H1 (cell line): ENCODE results near the gene CERT1. TPM values are rescaled to one million over a fixed set of nuclear protein-coding genes. Genes with fewer than 3 reads are reported as not detected.

Experiments used
- CTCF ChIA-PET: fragments of 300-600 bp; sonication (Branson Sonifier 250); formaldehyde crosslinking; loops from one replicate; lab custom pipeline; 2021; ENCODE audit not compliant: partially characterized antibody; lab: Charles Lee
- POLR2A ChIA-PET: fragments of 300-600 bp; sonication (Branson Sonifier 250); formaldehyde crosslinking; loops from one replicate; lab custom pipeline; 2021; ENCODE audit warnings: inconsistent platforms; ENCODE audit not compliant: partially characterized antibody; lab: Charles Lee
- DNase-seq, 2 experiments: peaks; one replicate each; pipeline versions ENCODE4 v3.0.0 to v3.0.0-alpha.2; 2010 to 2022; ENCODE audit warnings: low spot score in 2 of 2, low read depth in 1 of 2, mixed read lengths in 1 of 2
- FAIRE-seq: peaks from 2 replicates; lab custom pipeline; 2011; peaks lifted over from hg19 to GRCh38; lab: Jason Lieb, UNC
- H2AFZ ChIP-seq: 2 replicates; pipeline ENCODE4 v1.8.1; 2012; ENCODE audit warnings: low read length, inconsistent platforms
- H2AK5ac ChIP-seq: 2 replicates; pipeline ENCODE4 v1.6.1; 2013; ENCODE audit warnings: low read depth, low read length
- H2BK120ac ChIP-seq: replicated peaks from 2 replicates; pipeline ENCODE3; 2013; ENCODE audit warnings: low read depth, low read length, inconsistent platforms
- H2BK12ac ChIP-seq: 2 replicates; pipeline ENCODE4 v1.6.1; 2013; ENCODE audit warnings: low read depth, low read length
- H2BK15ac ChIP-seq: 2 replicates; pipeline ENCODE4 v1.6.1; 2013; ENCODE audit warnings: low read length
- H2BK20ac ChIP-seq: 2 replicates; pipeline ENCODE4 v1.6.1; 2013; ENCODE audit warnings: low read length
- H2BK5ac ChIP-seq: 2 replicates; pipeline ENCODE4 v1.6.1; 2013; ENCODE audit warnings: low read depth, low read length
- H3K14ac ChIP-seq: 2 replicates; pipeline ENCODE4 v1.6.1; 2013; ENCODE audit warnings: inconsistent platforms; ENCODE audit not compliant: insufficient read length
- H3K18ac ChIP-seq: 2 replicates; pipeline ENCODE4 v1.6.1; 2013; ENCODE audit warnings: low read length; ENCODE audit errors: extremely low read depth
- H3K23ac ChIP-seq: 2 replicates; pipeline ENCODE4 v1.6.1; 2013; ENCODE audit warnings: inconsistent platforms; ENCODE audit not compliant: insufficient read length
- H3K23me2 ChIP-seq: 2 replicates; pipeline ENCODE4 v1.6.1; 2013; ENCODE audit warnings: low read depth, low read length
- H3K27ac ChIP-seq: 2 replicates; pipeline ENCODE4 v1.6.1; 2011; ENCODE audit warnings: low read depth, low read length, inconsistent platforms
- H3K27me3 ChIP-seq, 4 experiments: replicated peaks in 1 of 4; 1 replicate in 1 of 4; 2 replicates in 3 of 4; pipeline versions ENCODE4 v1.6.1 to v1.8.1; 2011 to 2013; ENCODE audit warnings: low read length in 3 of 4, mild to moderate bottlenecking in 3 of 4, inconsistent platforms in 2 of 4, mixed read lengths in 2 of 4, moderate library complexity in 1 of 4; ENCODE audit not compliant: control insufficient read depth in 3 of 4, insufficient read depth in 3 of 4; ENCODE audit errors: extremely low read depth in 1 of 4
- H3K36me3 ChIP-seq, 4 experiments: 2 replicates each; pipeline versions ENCODE4 v1.6.1 to v1.8.1; 2011 to 2013; ENCODE audit warnings: mild to moderate bottlenecking in 4 of 4, low read length in 3 of 4, moderate library complexity in 2 of 4, control low read depth in 1 of 4, inconsistent platforms in 1 of 4; ENCODE audit not compliant: insufficient read depth in 4 of 4, control insufficient read depth in 2 of 4
- H3K4ac ChIP-seq: replicated peaks from 2 replicates; pipeline ENCODE3; 2013; ENCODE audit warnings: low read length, low read depth, mixed read lengths, inconsistent platforms; ENCODE audit not compliant: insufficient read length
- H3K4me1 ChIP-seq, 4 experiments: replicated peaks in 1 of 4; 1 replicate in 1 of 4; 2 replicates in 3 of 4; pipeline versions ENCODE4 v1.6.1 to v1.8.1; 2011 to 2013; ENCODE audit warnings: low read length in 3 of 4, inconsistent platforms in 2 of 4, mixed read lengths in 1 of 4; ENCODE audit not compliant: insufficient read depth in 4 of 4, control insufficient read depth in 3 of 4
- H3K4me2 ChIP-seq, 2 experiments: 2 replicates each; pipeline versions ENCODE4 v1.6.1 to v1.8.1; 2011 to 2013; ENCODE audit warnings: low read depth in 2 of 2, low read length in 2 of 2, control low read depth in 1 of 2, inconsistent platforms in 1 of 2, mild to moderate bottlenecking in 1 of 2; ENCODE audit not compliant: insufficient read depth in 1 of 2
- H3K4me3 ChIP-seq, 4 experiments: fragments of 200-600, 300-600 bp in 1 of 4; sonication (generic), shearing (Covaris generic), sonication (Bioruptor Twin) in 1 of 4; 2 replicates each; pipeline versions ENCODE4 v1.5.1 to v1.8.1; 2011 to 2016; ENCODE audit warnings: low read length in 4 of 4, low read depth in 3 of 4, control low read depth in 2 of 4, inconsistent platforms in 2 of 4, mild to moderate bottlenecking in 2 of 4, mixed read lengths in 1 of 4, moderate library complexity in 1 of 4; ENCODE audit not compliant: insufficient read depth in 2 of 4; ENCODE audit errors: extremely low read depth in 1 of 4
- H3K56ac ChIP-seq: replicated peaks from 2 replicates; pipeline ENCODE3; 2013; ENCODE audit warnings: low read depth, mild to moderate bottlenecking, mixed read lengths, low read length, inconsistent platforms; ENCODE audit not compliant: insufficient read length
- H3K79me1 ChIP-seq: 2 replicates; pipeline ENCODE4 v1.6.1; 2013; ENCODE audit warnings: low read depth, low read length, control low read depth
- H3K79me2 ChIP-seq, 2 experiments: 2 replicates each; pipeline versions ENCODE4 v1.6.1 to v1.8.1; 2012 to 2013; ENCODE audit warnings: low read length in 2 of 2, mild to moderate bottlenecking in 2 of 2, inconsistent platforms in 1 of 2; ENCODE audit not compliant: insufficient read depth in 2 of 2, control insufficient read depth in 1 of 2
- H3K9ac ChIP-seq, 4 experiments: replicated peaks in 1 of 4; 1 replicate in 1 of 4; 2 replicates in 3 of 4; pipeline versions ENCODE4 v1.6.1 to v1.8.1; 2011 to 2013; ENCODE audit warnings: low read depth in 3 of 4, low read length in 3 of 4, control low read depth in 2 of 4, mild to moderate bottlenecking in 2 of 4, moderate library complexity in 2 of 4, inconsistent platforms in 1 of 4; ENCODE audit errors: extremely low read depth in 1 of 4
- H3K9me3 ChIP-seq, 2 experiments: 2 replicates each; pipeline versions ENCODE4 v1.6.1 to v1.8.1; 2012 to 2013; ENCODE audit warnings: mild to moderate bottlenecking in 2 of 2, moderate library complexity in 2 of 2, control low read depth in 1 of 2, inconsistent platforms in 1 of 2, low read depth in 1 of 2, low read length in 1 of 2, mixed read lengths in 1 of 2; ENCODE audit not compliant: insufficient read depth in 2 of 2
- H4K20me1 ChIP-seq, 2 experiments: replicated peaks in 1 of 2; 2 replicates each; pipeline versions ENCODE3 to v1.8.1; 2011 to 2013; ENCODE audit warnings: inconsistent platforms in 2 of 2, low read length in 2 of 2, mild to moderate bottlenecking in 1 of 2; ENCODE audit not compliant: insufficient read depth in 2 of 2, control insufficient read depth in 1 of 2
- H4K5ac ChIP-seq: 2 replicates; pipeline ENCODE4 v1.6.1; 2013; ENCODE audit warnings: low read length, low read depth, mixed read lengths, inconsistent platforms; ENCODE audit not compliant: insufficient read length
- H4K8ac ChIP-seq: 2 replicates; pipeline ENCODE4 v1.8.0; 2013; ENCODE audit warnings: mild to moderate bottlenecking, moderate library complexity, low read length, inconsistent platforms; ENCODE audit not compliant: insufficient read depth; ENCODE audit errors: extremely low read depth
- H4K91ac ChIP-seq: replicated peaks from 2 replicates; pipeline ENCODE3; 2013; ENCODE audit warnings: low read length, mixed read lengths, inconsistent platforms; ENCODE audit not compliant: insufficient read length
- BCL11A ChIP-seq, 2 experiments: IDR thresholded peaks; one replicate each; pipeline ENCODE4 v1.6.1; 2011; ENCODE audit warnings: low read depth in 2 of 2, low read length in 2 of 2, mild to moderate bottlenecking in 2 of 2
- CBX5 ChIP-seq: fragments of 300-800, 300-1000 bp; sonication (generic); IDR thresholded peaks from 2 replicates; pipeline ENCODE4 v1.7.1; 2016; ENCODE audit warnings: antibody characterized with exemption, low read length, low read depth
- GTF2F1 ChIP-seq: IDR thresholded peaks from 2 replicates; pipeline ENCODE4 v1.6.1; 2012; ENCODE audit warnings: low read depth, low read length, improper control_type of control experiment, borderline replicate concordance
- MAFK ChIP-seq: IDR thresholded peaks from 2 replicates; pipeline ENCODE4 v1.6.1; 2012; ENCODE audit warnings: low read depth, mild to moderate bottlenecking, improper control_type of control experiment, low read length
- RNF2 ChIP-seq: fragments of 200-900, 300-1000 bp; sonication (generic); IDR thresholded peaks from 2 replicates; pipeline ENCODE4 v1.7.1; 2016; ENCODE audit warnings: borderline replicate concordance, low read depth, mild to moderate bottlenecking, antibody characterized with exemption, low read length; ENCODE audit not compliant: poor library complexity, severe bottlenecking; ENCODE audit errors: missing control alignments
- SIRT6 ChIP-seq: IDR thresholded peaks from one replicate; pipeline ENCODE4 v1.7.1; 2012; ENCODE audit warnings: low read length, inconsistent platforms
- SP1 ChIP-seq: IDR thresholded peaks from 2 replicates; pipeline ENCODE4 v1.6.1; 2011; ENCODE audit warnings: low read depth, low read length
- TBP ChIP-seq: IDR thresholded peaks from 2 replicates; pipeline ENCODE4 v1.6.1; 2011; ENCODE audit warnings: low read depth, low read length, improper control_type of control experiment
- WGBS, 2 experiments: shearing (Covaris generic) in 1 of 2; methylation state at CpG; one replicate each; pipeline versions ENCODE4 v1.1.6 to v1.1.7; 2013 to 2015; ENCODE audit warnings: low lambda C conversion rate in 2 of 2, mixed read lengths in 2 of 2, inconsistent platforms in 1 of 2, low coverage in 1 of 2, missing lambda C conversion rate in 1 of 2; ENCODE audit not compliant: insufficient replicate concordance in 2 of 2, insufficient coverage in 1 of 2, insufficient read length in 1 of 2; ENCODE audit errors: extremely low coverage in 1 of 2, missing lambda C conversion rate in 1 of 2; 5-methylcytosine and 5-hydroxymethylcytosine counted together
- polyA plus RNA-seq, 7 experiments: library from polyadenylated mRNA; depleted of rRNA in 3 of 7; stranded (reverse) in 5 of 7; unstranded in 2 of 7; fragments of >200 nt in 5 of 7; fragments of 200-250 nt in 2 of 7; gene quantifications; 1 replicate in 5 of 7; 2 replicates in 1 of 7; 4 replicates in 1 of 7; pipeline versions ENCODE4 v1.2.1 to v1.2.3, GENCODE V29; 2011 to 2013; ENCODE audit warnings: missing spikeins in 2 of 7, mixed read lengths in 2 of 7
- total RNA-seq: library from RNA; stranded (reverse); fragmentation: NEBNext Ultra II Directional; extraction: Animal tissue kit (Norgen Biotek cat#: 25700); gene quantifications from 2 replicates; pipeline ENCODE4 v1.2.1, GENCODE V29; 2021
- TF ChIP-seq, protein P1 (sequence below): IDR thresholded peaks from 2 replicates; pipeline ENCODE4 v1.6.1; 2011; ENCODE audit warnings: low read depth, mild to moderate bottlenecking, low read length; ENCODE audit not compliant: insufficient read depth

The CERT1 gene
- total and polyA plus RNA-seq, 2 of the 8 experiments (the other 6 are each of a cell fraction or from before 2014, with no cell fraction given) = 7.8 to 55.3 TPM

DNA sequence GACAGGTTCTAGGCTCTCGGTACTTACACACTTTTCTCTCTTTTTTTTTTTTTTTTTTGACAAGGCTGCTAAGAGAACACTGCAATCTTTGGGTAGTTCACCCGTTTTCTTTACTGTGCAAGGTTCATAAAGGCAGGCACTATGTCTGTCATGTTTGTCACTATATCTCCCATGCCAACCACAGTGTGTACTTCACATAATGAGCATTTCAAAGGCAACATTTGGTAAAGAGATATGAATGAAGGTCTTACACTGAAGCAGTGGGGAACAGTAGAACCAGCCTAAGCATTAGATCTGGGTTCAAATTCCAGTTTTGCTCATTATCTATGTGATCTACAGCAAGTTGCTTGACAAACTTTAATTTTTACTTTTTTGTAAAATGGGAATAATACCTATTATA lies 175.9 kb downstream of the CERT1 start:
- peaks cover 25 to 33% of the 10 kb centered on the region in 2 experiments for H3K79me2 ChIP-seq
- H3K4me2 ChIP-seq = peak overlapping the region in 1 of 2 experiments; percentile 98; a peak in 1 of 4 replicates
- 0 out of 8 replicates have a peak overlapping the region, but pooled peaks of 1 of the 4 experiments have one; percentile 84 for H3K4me3 ChIP-seq
- H3K4ac ChIP-seq = no peak overlapping the region
- H2BK20ac ChIP-seq = no peak overlapping the region
- no peak overlapping the region for H2AK5ac ChIP-seq
- POLR2A ChIA-PET = no interaction called here
- H3K4me1 ChIP-seq = peaks cover 0 to 3% (median 2%) of the 10 kb centered on the region in 4 experiments; a peak in 3 of 7 replicates
- peaks cover 4% of the 10 kb centered on the region for H3K23me2 ChIP-seq
- no peak overlapping the region for H3K56ac ChIP-seq
- CTCF ChIA-PET = no interaction called here
- H4K5ac ChIP-seq = no peak overlapping the region
- H2AFZ ChIP-seq = no peak overlapping the region
- H3K36me3 ChIP-seq = peaks cover 0 to 7% (median under 1%) of the 10 kb centered on the region in 4 experiments; a peak in 2 of 8 replicates
- no peak overlapping the region for H3K14ac ChIP-seq
- no peaks in the 10 kb centered on the region for H3K27me3 ChIP-seq
- no peaks in the 10 kb centered on the region; a peak in 1 of 4 replicates for H3K9me3 ChIP-seq
- no peaks in the 10 kb centered on the region for H3K79me1 ChIP-seq
- H2BK12ac ChIP-seq = no peak overlapping the region
- DNase-seq = no peak
- H3K9ac ChIP-seq = no peak overlapping the region
- no peak overlapping the region for H3K18ac ChIP-seq
- no peak overlapping the region for H3K23ac ChIP-seq
- no peak overlapping the region for H4K91ac ChIP-seq
- H2BK120ac ChIP-seq = peak overlapping the region; percentile 1
- no peak overlapping the region for H2BK15ac ChIP-seq
- no peak for FAIRE-seq
- no peak overlapping the region for H2BK5ac ChIP-seq
- no peak overlapping the region for H3K27ac ChIP-seq
- TF ChIP-seq CBX5 (no peak), GTF2F1 (no peak), SP1 (no peak), MAFK (no peak), BCL11A (IDR thresholded peaks at IDR 0.05; ENCODE audit: low read depth in 2 of 2, low read length in 2 of 2) (no peak), RNF2 (no peak), TBP (no peak), SIRT6 (no peak)
- TF ChIP-seq, protein P1, sequence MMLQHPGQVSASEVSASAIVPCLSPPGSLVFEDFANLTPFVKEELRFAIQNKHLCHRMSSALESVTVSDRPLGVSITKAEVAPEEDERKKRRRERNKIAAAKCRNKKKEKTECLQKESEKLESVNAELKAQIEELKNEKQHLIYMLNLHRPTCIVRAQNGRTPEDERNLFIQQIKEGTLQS = no peak
- H4K8ac ChIP-seq = no peak overlapping the region
- peaks cover 11% of the 10 kb centered on the region in 2 experiments for H4K20me1 ChIP-seq
- WGBS, 2 experiments = 86% methylated on average over 2 of the region's 2 CpGs; no CpG with 5 or more reads in 1 of the 2 experiments
